ENCODE measurements around the gene FAM168A.

The FAM168A gene

DNA sequence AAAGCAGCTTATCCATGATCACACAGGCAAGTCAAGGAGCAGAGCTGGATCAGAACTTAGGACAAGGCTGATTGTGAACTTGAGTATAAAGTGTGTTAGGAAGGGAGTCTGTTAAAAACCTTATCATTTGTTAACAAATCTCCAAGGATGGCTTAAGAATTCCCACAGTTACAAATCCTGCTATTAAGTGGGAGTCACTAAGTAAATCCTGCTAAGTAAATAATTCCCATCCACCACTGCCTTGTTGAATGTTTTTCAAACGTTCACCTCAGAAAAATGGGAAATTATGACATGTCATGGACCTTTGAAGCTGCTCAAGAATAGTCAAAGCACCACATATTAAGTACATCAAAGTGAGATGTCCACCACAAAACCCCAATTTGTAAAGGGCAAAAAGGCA is 88.7 kb downstream of the FAM168A start:
- DNase-seq (ENCODE audit: low spot score): no peak
- H3K4me1 Mint-ChIP-seq (ENCODE audit: low read depth): no peaks in the 10 kb centered on the region
- H3K4me3 Mint-ChIP-seq: no peak overlapping the region
- H3K27me3 Mint-ChIP-seq (ENCODE audit: low read depth): no peaks in the 10 kb centered on the region
- H3K27ac Mint-ChIP-seq: no peak overlapping the region
- peaks cover 6% of the 10 kb centered on the region for H3K9me3 Mint-ChIP-seq
- peaks cover 4% of the 10 kb centered on the region for H3K36me3 Mint-ChIP-seq (ENCODE audit: low read depth)

DNA sequence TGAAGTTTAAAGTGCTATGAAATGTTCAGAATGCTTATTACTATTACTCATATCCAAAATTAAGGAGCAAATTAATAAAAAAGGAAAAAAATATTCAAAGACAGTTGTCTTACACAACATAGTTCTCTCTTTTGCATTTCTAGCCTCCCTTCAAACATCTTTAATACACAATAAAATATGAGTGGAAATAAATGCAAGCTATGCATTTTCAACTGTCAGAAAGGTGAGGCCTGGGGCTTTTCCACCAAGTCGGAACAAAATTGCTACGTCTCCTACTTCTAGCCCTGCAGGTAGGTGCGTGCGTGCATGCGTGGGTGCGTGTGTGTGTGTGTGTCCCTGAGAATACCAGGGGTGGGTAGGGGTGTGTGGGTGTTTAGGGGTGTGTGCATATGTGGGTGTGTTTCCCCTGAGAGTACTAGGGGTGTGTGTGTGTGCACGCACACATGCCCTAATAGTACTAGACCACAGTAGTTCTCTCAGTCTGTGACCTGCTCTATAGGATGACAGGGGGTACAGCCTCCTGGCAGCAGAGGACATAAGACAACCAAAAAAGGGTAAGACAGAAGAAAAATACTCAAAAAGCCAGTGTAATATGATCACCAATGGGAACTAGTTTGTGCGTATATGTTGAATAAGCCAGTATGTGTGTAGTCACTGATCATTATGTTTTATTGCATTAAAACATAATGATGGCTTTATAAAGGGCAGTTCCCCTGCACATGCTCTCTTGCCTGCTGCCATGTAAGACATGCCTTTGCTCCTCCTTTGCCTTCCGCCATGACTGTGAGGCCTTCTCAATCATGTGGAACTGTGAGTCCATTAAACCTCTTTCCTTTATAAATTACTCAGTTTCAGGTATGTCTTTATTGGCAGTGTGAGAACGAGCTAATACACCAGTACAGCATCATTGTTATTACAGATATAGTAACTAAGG is 89.4 kb downstream of the FAM168A start:
- H3K27me3 Mint-ChIP-seq (ENCODE audit: low read depth): no peaks in the 10 kb centered on the region
- H3K36me3 Mint-ChIP-seq (ENCODE audit: low read depth): peaks cover 5% of the 10 kb centered on the region
- DNase-seq (ENCODE audit: low spot score): no peak
- no peak overlapping the region for H3K4me3 Mint-ChIP-seq
- no peak overlapping the region for H3K27ac Mint-ChIP-seq
- peaks cover 13% of the 10 kb centered on the region for H3K9me3 Mint-ChIP-seq
- H3K4me1 Mint-ChIP-seq (ENCODE audit: low read depth): no peaks in the 10 kb centered on the region

DNA sequence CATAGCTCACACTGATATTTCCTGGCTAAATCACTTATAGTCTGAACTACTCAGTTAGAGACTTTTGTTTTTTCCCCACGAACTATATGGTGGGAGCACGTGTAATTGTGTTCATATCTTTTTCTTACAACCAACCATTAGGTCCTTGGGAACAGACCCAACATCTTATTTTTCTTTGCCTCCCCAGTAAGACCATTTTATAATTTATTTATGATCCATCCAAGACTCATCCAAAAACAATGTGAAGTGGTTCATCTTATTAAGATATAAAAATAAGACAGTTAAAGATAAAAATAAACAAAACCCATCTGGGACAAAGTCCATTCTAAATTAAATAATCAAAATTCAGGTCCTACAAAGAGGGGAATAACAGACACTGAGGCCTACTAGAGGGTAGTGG is 90.8 kb downstream of the FAM168A start:
- H3K36me3 Mint-ChIP-seq (ENCODE audit: low read depth): peaks cover 5% of the 10 kb centered on the region
- H3K4me1 Mint-ChIP-seq (ENCODE audit: low read depth): peaks cover 4% of the 10 kb centered on the region
- H3K27ac Mint-ChIP-seq: no peak overlapping the region
- no peak overlapping the region for H3K4me3 Mint-ChIP-seq
- no peaks in the 10 kb centered on the region for H3K27me3 Mint-ChIP-seq (ENCODE audit: low read depth)
- no peak for DNase-seq (ENCODE audit: low spot score)
- peaks cover 25% of the 10 kb centered on the region for H3K9me3 Mint-ChIP-seq

DNA sequence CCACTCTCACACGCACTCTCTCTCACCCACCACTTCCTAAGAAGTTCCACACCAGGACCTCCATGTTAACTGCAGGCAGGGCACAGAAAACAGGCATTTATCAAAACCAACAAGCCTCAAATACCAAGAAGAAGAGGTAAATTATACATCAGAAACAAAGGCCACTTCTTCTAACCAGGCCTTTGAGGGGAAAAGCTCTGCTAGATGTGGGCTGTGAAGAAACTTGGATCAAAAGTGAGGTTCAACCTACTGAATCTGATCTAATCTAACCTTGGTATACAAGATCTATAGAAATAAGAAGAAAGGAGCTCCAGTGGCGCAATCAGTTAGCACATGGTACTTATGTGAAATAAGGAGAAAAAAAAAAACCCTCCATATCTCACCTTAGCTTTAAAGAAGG is 91.9 kb downstream of the FAM168A start:
- no peak overlapping the region for H3K4me3 Mint-ChIP-seq

DNA sequence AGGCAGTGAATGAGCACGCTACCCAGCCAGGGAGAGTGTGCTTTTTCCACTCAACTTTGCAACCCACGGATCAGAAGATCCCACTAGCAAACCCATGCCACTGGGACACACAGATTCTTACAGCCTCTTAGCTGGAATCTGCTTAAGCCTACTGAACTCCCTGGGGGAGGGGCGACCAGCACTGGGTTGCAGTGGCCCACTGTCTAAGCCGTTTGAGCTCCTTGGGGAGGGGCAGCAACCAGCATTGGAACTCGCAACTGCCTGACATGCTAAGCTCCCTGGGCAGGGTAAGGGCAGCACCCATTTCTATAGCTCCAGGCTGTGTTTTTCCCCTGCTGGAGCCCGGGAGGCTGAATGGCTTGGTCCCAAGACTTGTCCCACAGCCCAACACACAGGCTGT is 99.6 kb downstream of the FAM168A start:
- H3K36me3 Mint-ChIP-seq (ENCODE audit: low read depth): peaks cover 11% of the 10 kb centered on the region
- H3K4me1 Mint-ChIP-seq (ENCODE audit: low read depth): peaks cover 10% of the 10 kb centered on the region
- DNase-seq (ENCODE audit: low spot score): no peak
- H3K9me3 Mint-ChIP-seq: peaks cover 15% of the 10 kb centered on the region
- no peaks in the 10 kb centered on the region for H3K27me3 Mint-ChIP-seq (ENCODE audit: low read depth)
- H3K4me3 Mint-ChIP-seq: no peak overlapping the region
- no peak overlapping the region for H3K27ac Mint-ChIP-seq

More for the DNA sequence above, 91.9 kb downstream of the FAM168A start:
- DNase-seq (ENCODE audit: low spot score): no peak
- Mint-ChIP-seq H3K27me3 (ENCODE audit: low read depth) (no peaks in the 10 kb centered on the region), H3K4me1 (ENCODE audit: low read depth) (peaks cover 8% of the 10 kb centered on the region), H3K9me3 (peaks cover 26% of the 10 kb centered on the region), H3K27ac (no peak overlapping the region), H3K36me3 (ENCODE audit: low read depth) (peaks cover 5% of the 10 kb centered on the region)

DNA sequence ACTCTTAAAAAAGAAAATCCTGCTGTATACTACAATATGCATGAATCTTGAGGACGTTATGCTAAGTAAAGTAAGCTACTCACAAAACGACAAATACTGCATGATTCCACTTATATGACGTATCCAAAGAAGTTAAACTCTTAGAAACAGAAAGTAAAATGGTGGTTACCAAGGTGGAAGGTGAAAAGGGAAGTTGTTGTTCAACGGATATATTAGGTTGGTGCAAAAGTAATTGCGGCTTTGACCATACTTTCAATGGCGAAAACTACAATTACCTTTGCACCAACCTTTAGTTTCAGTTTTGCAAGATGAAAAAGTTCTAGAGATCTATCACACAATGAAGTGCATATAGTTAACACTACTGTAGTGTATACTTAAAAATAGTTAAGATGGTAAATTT is 101.8 kb downstream of the FAM168A start:
- peaks cover 4% of the 10 kb centered on the region for H3K9me3 Mint-ChIP-seq
- peaks cover 11% of the 10 kb centered on the region for H3K36me3 Mint-ChIP-seq (ENCODE audit: low read depth)
- peaks cover 1% of the 10 kb centered on the region for H3K4me1 Mint-ChIP-seq (ENCODE audit: low read depth)
- H3K27me3 Mint-ChIP-seq (ENCODE audit: low read depth): no peaks in the 10 kb centered on the region
- H3K27ac Mint-ChIP-seq: no peak overlapping the region
- H3K4me3 Mint-ChIP-seq: no peak overlapping the region
- DNase-seq (ENCODE audit: low spot score): no peak

DNA sequence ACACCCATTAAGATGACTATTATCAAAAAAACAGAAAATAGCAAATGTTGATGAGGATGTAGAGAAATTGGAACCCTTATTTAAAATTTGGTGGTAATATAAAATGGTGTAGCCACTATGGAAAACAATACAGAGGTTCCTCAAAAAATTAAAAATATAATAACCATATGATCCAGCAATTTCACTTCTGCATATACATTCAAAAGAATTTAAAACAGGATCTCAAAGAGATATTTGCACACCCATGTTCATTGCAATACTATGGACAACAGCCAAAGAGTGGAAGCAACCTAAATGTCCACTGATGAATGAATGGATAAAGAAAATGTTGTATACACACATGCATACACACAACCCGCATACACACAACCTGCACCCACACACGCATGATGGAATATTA is 102.2 kb downstream of the FAM168A start:
- H3K9me3 Mint-ChIP-seq: peaks cover 4% of the 10 kb centered on the region
- H3K27ac Mint-ChIP-seq: no peak overlapping the region
- H3K4me3 Mint-ChIP-seq: no peak overlapping the region
- no peaks in the 10 kb centered on the region for H3K27me3 Mint-ChIP-seq (ENCODE audit: low read depth)
- DNase-seq (ENCODE audit: low spot score): no peak
- H3K36me3 Mint-ChIP-seq (ENCODE audit: low read depth): peaks cover 11% of the 10 kb centered on the region
- H3K4me1 Mint-ChIP-seq (ENCODE audit: low read depth): no peaks in the 10 kb centered on the region

DNA sequence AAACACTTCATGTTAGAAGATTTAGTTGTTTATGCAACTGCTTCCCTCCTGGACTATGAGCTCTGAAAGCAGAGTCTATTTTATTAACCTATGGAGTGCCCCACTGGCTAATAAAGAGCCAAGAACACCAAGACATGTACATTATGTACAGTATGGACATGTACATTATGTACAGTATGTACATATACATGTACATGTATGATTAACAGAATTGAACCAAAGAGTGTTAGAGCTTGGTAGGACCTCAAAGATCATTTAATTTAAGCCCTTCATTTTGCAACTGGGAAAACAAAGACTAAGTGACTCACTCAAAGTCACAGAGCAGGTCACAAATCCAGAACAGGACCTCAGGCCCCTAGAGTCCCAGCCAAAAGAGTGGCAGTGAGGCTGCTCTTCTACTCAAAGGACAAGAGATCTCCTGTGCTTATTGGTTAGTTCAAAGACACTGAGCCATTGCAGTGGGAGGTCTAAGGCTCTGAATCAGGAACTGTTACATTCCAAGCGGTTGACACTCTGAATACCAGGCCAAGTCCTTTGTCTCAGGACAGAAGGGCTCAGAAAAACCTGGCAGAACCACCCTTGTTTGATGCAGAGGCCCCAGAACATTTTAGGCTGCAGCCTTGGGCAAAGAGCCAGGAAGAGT is 103.8 kb downstream of the FAM168A start:
- Mint-ChIP-seq H3K27me3 (ENCODE audit: low read depth) (no peaks in the 10 kb centered on the region), H3K4me3 (no peak overlapping the region), H3K4me1 (ENCODE audit: low read depth) (no peaks in the 10 kb centered on the region), H3K36me3 (ENCODE audit: low read depth) (peaks cover 11% of the 10 kb centered on the region), H3K9me3 (peaks cover 4% of the 10 kb centered on the region), H3K27ac (no peak overlapping the region)
- DNase-seq (ENCODE audit: low spot score): no peak

DNA sequence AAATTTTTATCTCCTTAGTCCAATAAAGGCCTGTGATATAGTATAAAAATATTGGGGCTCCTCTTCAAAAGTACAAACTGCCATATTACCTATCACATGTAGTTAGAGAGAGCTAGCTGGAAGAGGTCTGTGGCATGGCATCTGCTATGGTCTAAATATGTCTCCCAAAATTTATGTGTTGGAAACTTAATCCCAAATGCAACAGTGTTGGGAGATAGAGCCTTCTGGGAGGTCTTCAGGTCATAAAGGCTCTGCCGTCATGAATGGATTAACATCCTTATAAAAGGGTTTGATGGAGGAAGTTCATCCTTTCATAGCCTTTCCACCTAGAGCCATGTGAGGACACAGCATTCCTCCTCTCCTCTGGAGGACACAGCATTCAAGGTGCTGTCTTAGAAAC is 116.3 kb downstream of the FAM168A start:
- Mint-ChIP-seq H3K27ac (no peak overlapping the region), H3K9me3 (no peaks in the 10 kb centered on the region), H3K27me3 (ENCODE audit: low read depth) (peaks cover 5% of the 10 kb centered on the region)

DNA sequence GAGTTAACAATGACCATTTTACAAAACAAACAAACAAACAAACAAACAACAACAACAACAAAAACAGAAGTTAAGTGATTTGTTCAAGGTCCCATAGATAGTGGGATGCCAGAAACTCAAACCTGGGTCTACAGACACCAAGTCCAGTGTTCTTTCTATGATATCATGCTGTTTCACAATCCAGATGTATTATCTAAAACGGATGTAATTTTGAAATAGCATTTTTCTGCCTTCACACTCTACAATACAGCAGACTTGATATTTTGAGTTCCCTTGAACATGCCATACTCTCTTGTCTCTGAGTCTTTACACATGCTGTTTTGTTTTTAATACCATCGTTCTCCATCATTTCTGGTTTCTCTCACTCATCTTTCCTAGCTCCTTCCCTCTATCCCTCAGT is 117.2 kb downstream of the FAM168A start:
- no peak overlapping the region for H3K4me3 Mint-ChIP-seq
- peaks cover 5% of the 10 kb centered on the region for H3K27me3 Mint-ChIP-seq (ENCODE audit: low read depth)
- no peaks in the 10 kb centered on the region for H3K4me1 Mint-ChIP-seq (ENCODE audit: low read depth)
- H3K27ac Mint-ChIP-seq: no peak overlapping the region
- no peaks in the 10 kb centered on the region for H3K9me3 Mint-ChIP-seq
- DNase-seq (ENCODE audit: low spot score): no peak
- no peaks in the 10 kb centered on the region for H3K36me3 Mint-ChIP-seq (ENCODE audit: low read depth)

More for the DNA sequence above, 116.3 kb downstream of the FAM168A start:
- no peak for DNase-seq (ENCODE audit: low spot score)
- H3K4me1 Mint-ChIP-seq (ENCODE audit: low read depth): no peaks in the 10 kb centered on the region
- no peaks in the 10 kb centered on the region for H3K36me3 Mint-ChIP-seq (ENCODE audit: low read depth)
- H3K4me3 Mint-ChIP-seq: no peak overlapping the region

DNA sequence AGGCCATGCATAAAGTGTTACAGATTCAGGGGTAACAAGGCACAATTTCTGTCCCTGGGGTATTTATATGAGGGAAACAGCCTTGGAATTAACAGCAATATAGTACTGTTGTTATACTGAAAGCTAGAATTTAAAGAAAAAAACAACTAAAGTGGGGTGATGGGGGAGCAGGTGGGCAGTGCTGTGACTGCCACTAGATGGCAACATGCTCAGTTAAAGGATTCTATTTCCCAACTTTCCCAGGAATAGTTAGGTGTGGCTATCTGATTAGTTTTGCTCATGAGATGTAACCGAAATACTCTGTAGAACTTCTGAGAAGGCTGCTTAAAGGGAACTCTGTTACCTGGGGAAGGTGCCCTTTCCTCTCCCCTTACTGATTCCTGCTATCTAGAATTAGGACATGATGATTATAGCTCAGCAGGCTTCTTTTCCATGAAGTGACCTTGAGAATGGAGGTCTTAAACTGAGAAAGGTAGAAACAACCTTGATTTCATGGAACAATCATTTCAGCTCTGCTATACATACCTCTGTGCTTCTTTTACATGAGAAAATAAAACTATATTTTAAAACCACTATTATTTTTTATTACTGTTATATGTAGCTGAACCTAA is 119.1 kb downstream of the FAM168A start:
- no peak overlapping the region for H3K4me3 Mint-ChIP-seq
- no peak overlapping the region for H3K27ac Mint-ChIP-seq
- H3K36me3 Mint-ChIP-seq (ENCODE audit: low read depth): no peaks in the 10 kb centered on the region
- DNase-seq (ENCODE audit: low spot score): no peak
- H3K9me3 Mint-ChIP-seq: no peaks in the 10 kb centered on the region
- no peaks in the 10 kb centered on the region for H3K4me1 Mint-ChIP-seq (ENCODE audit: low read depth)
- peaks cover 5% of the 10 kb centered on the region for H3K27me3 Mint-ChIP-seq (ENCODE audit: low read depth)

DNA sequence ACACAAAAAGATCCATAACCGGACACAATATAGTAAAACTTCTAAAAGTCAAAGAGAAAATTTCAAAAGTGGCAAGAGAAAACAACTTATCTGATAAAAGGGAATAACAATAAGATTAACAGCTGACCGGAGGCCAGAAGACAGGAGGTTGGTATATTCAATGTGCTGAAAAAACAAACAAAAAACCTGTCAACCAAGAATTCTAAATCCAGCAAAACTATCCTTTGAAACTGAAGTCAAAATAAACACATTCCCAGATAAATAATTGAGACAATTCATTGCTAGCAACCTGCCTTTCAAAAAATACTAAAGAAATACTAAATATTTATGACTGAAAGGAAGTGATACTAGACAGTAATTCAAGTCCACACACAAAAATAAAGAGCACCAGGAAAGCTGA is 120.4 kb downstream of the FAM168A start:
- H3K9me3 Mint-ChIP-seq: no peaks in the 10 kb centered on the region
- DNase-seq (ENCODE audit: low spot score): no peak
- peaks cover 5% of the 10 kb centered on the region for H3K27me3 Mint-ChIP-seq (ENCODE audit: low read depth)
- H3K4me3 Mint-ChIP-seq: no peak overlapping the region
- no peaks in the 10 kb centered on the region for H3K4me1 Mint-ChIP-seq (ENCODE audit: low read depth)
- no peak overlapping the region for H3K27ac Mint-ChIP-seq
- H3K36me3 Mint-ChIP-seq (ENCODE audit: low read depth): no peaks in the 10 kb centered on the region

DNA sequence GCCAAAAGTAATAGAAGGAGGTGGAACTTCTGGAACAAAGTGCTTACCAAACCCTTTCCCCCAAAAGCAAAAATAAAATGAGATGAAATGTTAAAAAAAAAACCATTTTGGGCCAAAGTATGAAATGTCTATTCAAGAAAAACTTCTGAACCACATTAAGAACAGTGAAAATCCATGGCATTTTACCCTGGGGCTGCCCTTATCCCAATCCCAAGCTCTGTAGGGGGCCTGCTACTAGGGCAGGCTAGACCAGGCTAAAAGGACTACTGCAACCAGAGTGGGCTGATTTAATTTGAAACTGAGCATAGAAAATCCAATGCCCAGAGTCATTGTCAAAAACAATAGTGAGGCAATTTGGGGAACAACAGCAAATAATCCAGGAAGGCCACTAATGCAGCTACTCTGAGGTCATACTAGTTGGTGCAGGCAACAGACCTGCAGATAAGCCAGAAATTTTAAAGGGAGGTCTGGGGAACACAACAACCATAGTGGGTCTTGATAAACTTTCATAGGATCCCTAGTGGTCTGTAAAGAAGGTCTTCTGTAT is 122.3 kb downstream of the FAM168A start:
- no peaks in the 10 kb centered on the region for H3K9me3 Mint-ChIP-seq
- no peak overlapping the region for H3K4me3 Mint-ChIP-seq
- H3K4me1 Mint-ChIP-seq (ENCODE audit: low read depth): no peaks in the 10 kb centered on the region
- DNase-seq (ENCODE audit: low spot score): no peak
- peaks cover 5% of the 10 kb centered on the region for H3K27me3 Mint-ChIP-seq (ENCODE audit: low read depth)
- H3K36me3 Mint-ChIP-seq (ENCODE audit: low read depth): no peaks in the 10 kb centered on the region
- H3K27ac Mint-ChIP-seq: no peak overlapping the region

DNA sequence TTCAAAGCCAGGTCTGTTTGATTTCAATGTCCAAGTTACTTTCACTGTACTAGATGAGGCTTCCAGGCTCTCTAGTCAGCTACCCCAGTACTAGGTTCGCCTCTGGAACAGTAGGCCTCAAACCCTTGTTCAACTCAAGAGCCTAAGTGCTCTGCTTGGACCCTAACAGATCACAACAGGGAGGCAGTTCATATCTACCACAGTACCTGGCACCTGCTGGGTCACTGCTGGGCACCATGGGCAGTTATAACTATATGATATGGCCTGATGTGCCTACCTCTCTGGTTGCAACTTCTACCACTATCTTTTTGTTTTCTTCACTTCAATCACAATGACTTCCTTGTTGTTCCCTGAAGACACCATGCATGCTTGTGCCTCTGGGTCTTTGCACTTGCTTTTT is 124.7 kb downstream of the FAM168A start:
- H3K9me3 Mint-ChIP-seq: no peaks in the 10 kb centered on the region
- no peak for DNase-seq (ENCODE audit: low spot score)
- H3K27ac Mint-ChIP-seq: no peak overlapping the region
- H3K27me3 Mint-ChIP-seq (ENCODE audit: low read depth): no peaks in the 10 kb centered on the region
- no peak overlapping the region for H3K4me3 Mint-ChIP-seq
- H3K4me1 Mint-ChIP-seq (ENCODE audit: low read depth): no peaks in the 10 kb centered on the region
- no peaks in the 10 kb centered on the region for H3K36me3 Mint-ChIP-seq (ENCODE audit: low read depth)
